HepG2 (cell line): ENCODE data around the gene RASA3. TPM values are rescaled to one million over a fixed set of nuclear protein-coding genes. Genes with fewer than 3 reads are reported as not detected.

Experiments
- ATAC-seq: fragments of 200-7000 bp; cut with Tn5 transposase; 3 replicates; pipeline ENCODE4 v1.9.1; 2020; ENCODE audit warnings: mild to moderate bottlenecking, moderate library complexity
- BruUV-seq: library from RNA; stranded (reverse); fragments of 400-500 nt; replicated peaks from 2 replicates; lab custom pipeline; 2021; lab: Mats Ljungman, UMichigan
- CTCF ChIA-PET: fragments of 300-600 bp; formaldehyde crosslinking; extraction: SDS; loops from one replicate; lab custom pipeline; 2021; ENCODE audit warnings: low total read pairs, inconsistent platforms, low intra/inter-chr PET ratio; lab: Yijun Ruan, JAX
- POLR2A ChIA-PET: fragments of 350-600 bp; sonication (Branson Sonifier 250); formaldehyde crosslinking; loops from one replicate; lab custom pipeline; 2020; ENCODE audit warnings: antibody characterized with exemption, inconsistent platforms; lab: Yijun Ruan, JAX
- DNase-seq: peaks from one replicate; pipeline ENCODE4 v3.0.0-alpha.2; 2015; ENCODE audit warnings: low spot score
- FAIRE-seq: peaks from 3 replicates; lab custom pipeline; 2011; peaks lifted over from hg19 to GRCh38; lab: Jason Lieb, UNC
- H2AFZ ChIP-seq: one replicate; pipeline ENCODE4 v1.6.1; 2011; ENCODE audit warnings: low read length, inconsistent platforms
- H3K27ac ChIP-seq: fragments of 300-600 bp; 3 replicates; pipeline ENCODE4 v1.8.0; 2011; ENCODE audit warnings: mixed run types, mild to moderate bottlenecking, mixed read lengths, low read length, inconsistent platforms; ENCODE audit not compliant: insufficient read depth; ENCODE audit errors: extremely low read length
- H3K27me3 ChIP-seq, 2 experiments: fragments of 200-600 bp in 1 of 2; 2 replicates in 1 of 2; 3 replicates in 1 of 2; pipeline versions ENCODE4 v1.6.0 to v1.8.0; 2011; ENCODE audit warnings: low read length in 2 of 2, mild to moderate bottlenecking in 2 of 2, moderate library complexity in 2 of 2, inconsistent platforms in 1 of 2; ENCODE audit not compliant: insufficient read depth in 2 of 2, control insufficient read depth in 1 of 2
- H3K36me3 ChIP-seq, 2 experiments: fragments of 200-600 bp in 1 of 2; replicated peaks in 1 of 2; 2 replicates in 1 of 2; 3 replicates in 1 of 2; pipeline versions ENCODE4 v1.5.1 to v1.8.0; 2011; ENCODE audit warnings: low read length in 2 of 2, inconsistent platforms in 1 of 2; ENCODE audit not compliant: insufficient read depth in 2 of 2, control insufficient read depth in 1 of 2
- H3K4me1 ChIP-seq: 2 replicates; pipeline ENCODE4 v1.5.1; 2012; ENCODE audit warnings: low read length, inconsistent platforms; ENCODE audit not compliant: insufficient read depth
- H3K4me2 ChIP-seq: 2 replicates; pipeline ENCODE4 v1.6.0; 2011; ENCODE audit warnings: low read depth, low read length, inconsistent platforms
- H3K4me3 ChIP-seq, 3 experiments: fragments of 200-600 bp in 1 of 3; sonication (generic), shearing (Covaris generic) in 1 of 3; replicated peaks in 1 of 3; 2 replicates each; pipeline ENCODE4 v1.5.1; 2011 to 2016; ENCODE audit warnings: low read length in 3 of 3, inconsistent platforms in 2 of 3, low read depth in 2 of 3, mild to moderate bottlenecking in 2 of 3, control low read depth in 1 of 3, mixed read lengths in 1 of 3; ENCODE audit not compliant: insufficient read depth in 1 of 3
- H3K79me2 ChIP-seq: one replicate; pipeline ENCODE4 v1.6.1; 2011; ENCODE audit warnings: low read length, inconsistent platforms; ENCODE audit not compliant: insufficient read depth
- H3K9ac ChIP-seq: 2 replicates; pipeline ENCODE4 v1.6.0; 2011; ENCODE audit warnings: mild to moderate bottlenecking, low read depth, low read length, inconsistent platforms; ENCODE audit not compliant: insufficient read depth
- H3K9me3 ChIP-seq: 2 replicates; pipeline ENCODE4 v1.5.1; 2012; ENCODE audit warnings: mild to moderate bottlenecking, low read length
- H4K20me1 ChIP-seq: 2 replicates; pipeline ENCODE4 v1.6.0; 2011; ENCODE audit warnings: inconsistent platforms, mild to moderate bottlenecking, low read length, moderate library complexity; ENCODE audit not compliant: insufficient read depth
- CENPX ChIP-seq: sonication (generic); formaldehyde crosslinking; IDR thresholded peaks from 2 replicates; pipeline ENCODE4 v1.9.0; 2021; ENCODE audit warnings: mild to moderate bottlenecking, missing genetic modification reagents, moderate library complexity
- DNMT3B ChIP-seq: conservative IDR thresholded peaks from 2 replicates; pipeline ENCODE4 v1.6.1; 2016; ENCODE audit warnings: missing biosample characterization, control low read depth
- ETS1 ChIP-seq: sonication (generic); formaldehyde crosslinking; IDR thresholded peaks from 2 replicates; pipeline ENCODE4 v1.4.0; 2020; ENCODE audit warnings: missing genetic modification reagents
- GLMP ChIP-seq: sonication (generic); formaldehyde crosslinking; IDR thresholded peaks from 2 replicates; pipeline ENCODE4 v1.9.0; 2021; ENCODE audit warnings: missing genetic modification reagents, mild to moderate bottlenecking, borderline replicate concordance
- IRX3 ChIP-seq: sonication (generic); formaldehyde crosslinking; IDR thresholded peaks from 2 replicates; pipeline ENCODE4 v1.8.1; 2023; ENCODE audit warnings: mild to moderate bottlenecking, low read depth, missing genetic modification reagents, borderline replicate concordance
- MXD1 ChIP-seq: sonication (generic); formaldehyde crosslinking; IDR thresholded peaks from 2 replicates; pipeline ENCODE4 v1.4.0; 2020; ENCODE audit warnings: mild to moderate bottlenecking, missing genetic modification reagents
- PBX2 ChIP-seq: IDR thresholded peaks from 2 replicates; pipeline ENCODE4 v1.6.1; 2016; ENCODE audit warnings: control low read depth
- PHF5A ChIP-seq: IDR thresholded peaks from one replicate; pipeline ENCODE4 v1.6.1; 2018; ENCODE audit warnings: low read depth, missing genetic modification reagents; ENCODE audit not compliant: unreplicated experiment
- PLSCR1 ChIP-seq: sonication (generic); formaldehyde crosslinking; IDR thresholded peaks from 2 replicates; pipeline ENCODE4 v1.5.0; 2020; ENCODE audit warnings: missing genetic modification reagents, mild to moderate bottlenecking, borderline replicate concordance
- REPIN1 ChIP-seq: sonication (generic); formaldehyde crosslinking; IDR thresholded peaks from 2 replicates; pipeline ENCODE4 v1.8.0; 2022; ENCODE audit warnings: missing genetic modification reagents, low read depth, mild to moderate bottlenecking, borderline replicate concordance
- SP140L ChIP-seq: sonication (generic); formaldehyde crosslinking; IDR thresholded peaks from 2 replicates; pipeline ENCODE4 v1.4.0; 2020; ENCODE audit warnings: missing genetic modification reagents, borderline replicate concordance
- SP4 ChIP-seq: sonication (generic); formaldehyde crosslinking; IDR thresholded peaks from 2 replicates; pipeline ENCODE4 v1.8.1; 2023; ENCODE audit warnings: mild to moderate bottlenecking, missing genetic modification reagents
- TAF15 ChIP-seq: fragments of 200-400 bp; formaldehyde crosslinking; IDR thresholded peaks from one replicate; pipeline ENCODE4 v1.6.1; 2018; ENCODE audit warnings: mild to moderate bottlenecking, low read depth, low read length; ENCODE audit not compliant: poor library complexity, severe bottlenecking
- YY1 ChIP-seq: IDR thresholded peaks from 2 replicates; pipeline ENCODE4 v1.6.1; 2011; ENCODE audit warnings: low read length, low read depth, moderate library complexity, mild to moderate bottlenecking; ENCODE audit not compliant: insufficient read depth, insufficient replicate concordance
- ZBTB26 ChIP-seq: IDR thresholded peaks from 2 replicates; pipeline ENCODE4 v1.6.1; 2016; ENCODE audit warnings: missing compliant biosample characterization, missing genetic modification reagents, borderline replicate concordance
- ZKSCAN1 ChIP-seq: fragments of 150-350 bp; IDR thresholded peaks from 2 replicates; pipeline ENCODE4 v1.6.1; 2014; ENCODE audit warnings: low read length
- ZNF24 ChIP-seq: fragments of 450-650 bp; IDR thresholded peaks from 2 replicates; pipeline ENCODE4 v1.6.1; 2017; ENCODE audit warnings: antibody characterized with exemption, mild to moderate bottlenecking
- ZNF44 ChIP-seq: sonication (generic); formaldehyde crosslinking; IDR thresholded peaks from 2 replicates; pipeline ENCODE4 v1.5.1; 2020; ENCODE audit warnings: mild to moderate bottlenecking, missing genetic modification reagents
- ZNF777 ChIP-seq: sonication (generic); formaldehyde crosslinking; IDR thresholded peaks from 2 replicates; pipeline ENCODE4 v1.4.0; 2020; ENCODE audit warnings: missing genetic modification reagents
- ZNF788 ChIP-seq: sonication (generic); formaldehyde crosslinking; IDR thresholded peaks from 2 replicates; pipeline ENCODE4 v1.5.0; 2020; ENCODE audit warnings: mild to moderate bottlenecking, missing genetic modification reagents, borderline replicate concordance
- WGBS: methylation state at CpG from one replicate; pipeline ENCODE4 v1.1.6; 2017; ENCODE audit warnings: low lambda C conversion rate; 5-methylcytosine and 5-hydroxymethylcytosine counted together
- in situ Hi-C: cut with HindIII; loops from 2 replicates; pipeline ENCODE4 v1.10.0; 2017; ENCODE audit warnings: low pct_unique_long_range_greater_than_20kb; ENCODE audit not compliant: extremely low pct_ligation_motif_present
- intact Hi-C: fragments of 100-400 bp; cut with micrococcal nuclease; formaldehyde crosslinking; loops from one replicate; pipeline ENCODE4 v1.10.0; 2022; ENCODE audit not compliant: unreplicated experiment
- polyA plus RNA-seq, 8 experiments: library from polyadenylated mRNA; depleted of rRNA in 3 of 8; stranded (reverse) in 7 of 8; unstranded in 1 of 8; fragments of >200 nt; fragmentation: Illumina TruSeq in 4 of 8; extraction: Trizol in 4 of 8; gene quantifications; 2 replicates each; pipeline versions ENCODE4 v1.2.1 to v1.2.3, GENCODE V29; 2011 to 2016; ENCODE audit warnings: low read depth in 4 of 8, missing spikeins in 1 of 8, mixed read lengths in 1 of 8; ENCODE audit not compliant: insufficient read depth in 1 of 8
- total RNA-seq, 5 experiments: library from RNA; depleted of rRNA; stranded (reverse); fragments of >200 nt; fragmentation: Illumina TruSeq; extraction: Trizol; gene quantifications; 2 replicates each; pipeline ENCODE4 v1.2.3, GENCODE V29; 2016; ENCODE audit warnings: low read depth in 1 of 5

RASA3 gene
- total and polyA plus RNA-seq, 2 of the 13 experiments (the other 11 are each of a cell fraction or from before 2014, with no cell fraction given), result 0.05 TPM; not detected in 1

GRCh38 chr13:113934576-113934975 lies 197.8 kb downstream of the RASA3 start:
- in situ Hi-C loops, result no loop called here
- H3K4me2 ChIP-seq, result no peak overlapping the region
- TF ChIP-seq ZBTB26 (CRISPR knock-in tag) (no peak), PLSCR1 (CRISPR knock-in tag) (no peak), IRX3 (no peak), ETS1 (CRISPR knock-in tag) (no peak), YY1 (no peak), ZNF24 (no peak), SP140L (CRISPR knock-in tag) (no peak), DNMT3B (CRISPR knock-in tag) (no peak), PHF5A (CRISPR knock-in tag) (no peak), CENPX (CRISPR knock-in tag) (no peak), GLMP (CRISPR knock-in tag) (no peak), MXD1 (no peak), ZKSCAN1 (no peak), ZNF44 (CRISPR knock-in tag) (no peak), ZNF788 (CRISPR knock-in tag) (no peak), REPIN1 (CRISPR knock-in tag) (no peak), TAF15 (no peak), SP4 (no peak), PBX2 (CRISPR knock-in tag) (no peak), ZNF777 (CRISPR knock-in tag) (no peak)
- TF ChIP-seq, all 625 proteins: peak for 0
- ATAC-seq, result no peak
- H3K4me1 ChIP-seq, result peaks cover 3% of the 10 kb centered on the region
- no peaks in the 10 kb centered on the region for H3K79me2 ChIP-seq
- no peak for DNase-seq
- WGBS, result 71% methylated on average over 4 of the region's 14 CpGs
- H4K20me1 ChIP-seq, result no peaks in the 10 kb centered on the region
- BruUV-seq, result no TSS peak
- no peak overlapping the region for H3K4me3 ChIP-seq
- no peak overlapping the region for H3K27ac ChIP-seq
- intact Hi-C loops, result no loop called here
- CTCF ChIA-PET, result no interaction called here
- H3K9ac ChIP-seq, result no peak overlapping the region
- H2AFZ ChIP-seq, result no peak overlapping the region
- no peaks in the 10 kb centered on the region for H3K36me3 ChIP-seq
- FAIRE-seq, result no peak
- POLR2A ChIA-PET, result no interaction called here
- peaks cover 6 to 75% of the 10 kb centered on the region in 2 experiments for H3K27me3 ChIP-seq
- no peaks in the 10 kb centered on the region for H3K9me3 ChIP-seq
